PFSK-1 (cell line): ENCODE data around the gene SP6.
A peak's percentile ranks its signal among the peaks of the same experiment; 100 is the strongest.

ENCODE experiments used
- FOXP2 ChIP-seq: optimal IDR thresholded peaks from 2 replicates; pipeline ENCODE3; 2011; ENCODE audit warnings: borderline replicate concordance, control low read depth, inconsistent platforms; ENCODE audit not compliant: insufficient read depth; ENCODE audit errors: extremely low read length, extremely low read depth
- POLR2AphosphoS5 ChIP-seq: IDR thresholded peaks from 2 replicates; pipeline ENCODE4 v1.6.1; 2012; ENCODE audit warnings: low read depth, mild to moderate bottlenecking, control low read depth, low read length, moderate library complexity
- SIN3A ChIP-seq: IDR thresholded peaks from 2 replicates; pipeline ENCODE4 v1.6.1; 2012; ENCODE audit warnings: mild to moderate bottlenecking, low read length, moderate library complexity, borderline replicate concordance; ENCODE audit not compliant: insufficient read depth

DNA sequence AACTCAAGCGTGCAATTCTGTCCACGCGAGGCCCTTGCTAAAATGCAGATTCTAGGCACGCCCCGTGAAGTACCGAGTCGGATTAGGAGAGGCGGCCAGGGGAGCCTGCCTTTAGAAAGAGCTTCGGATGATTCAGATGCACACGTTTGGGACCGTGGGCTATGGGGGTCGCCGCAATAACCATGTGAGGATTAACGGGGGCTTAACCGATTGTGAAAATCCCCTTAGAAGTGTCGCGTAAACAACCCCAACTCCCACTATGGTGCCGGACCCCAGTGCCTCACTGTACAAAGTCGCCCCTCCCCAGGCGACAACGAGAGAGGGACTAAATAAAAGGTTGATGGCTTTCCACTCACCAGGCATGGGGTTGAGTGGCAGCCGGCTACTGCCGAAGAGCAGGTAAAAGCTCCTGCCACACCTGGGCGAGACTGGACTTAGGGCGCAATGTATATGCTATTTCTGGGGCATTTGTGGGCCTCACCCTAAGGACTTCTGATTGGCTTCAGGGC lies 44.4 kb upstream of the SP6 start:
- TF ChIP-seq POLR2AphosphoS5 (peak; percentile 87), FOXP2 (no peak), SIN3A (peak; percentile 53; the same call in 1 of the 2 replicates)
